Type B pancreatic cell (in vitro differentiated cells): ENCODE results near the gene LYZL4. TPM values are rescaled to one million over a fixed set of nuclear protein-coding genes. Genes with fewer than 3 reads are reported as not detected.

Source experiments
- DNase-seq: peaks from one replicate; pipeline ENCODE4 v3.0.0; 2021; ENCODE audit warnings: mixed read lengths; ENCODE audit not compliant: unreplicated experiment; ENCODE audit errors: extremely low spot score
- H3K27ac Mint-ChIP-seq: 2 replicates; pipeline ENCODE4 v1.8.0; 2021; ENCODE audit warnings: mild to moderate bottlenecking, mixed read lengths
- H3K27me3 Mint-ChIP-seq: 2 replicates; pipeline ENCODE4 v1.8.0; 2021; ENCODE audit warnings: mixed read lengths
- H3K36me3 Mint-ChIP-seq: 2 replicates; pipeline ENCODE4 v1.8.0; 2021; ENCODE audit warnings: mixed read lengths
- H3K4me1 Mint-ChIP-seq: one replicate; pipeline ENCODE4 v1.8.0; 2021; ENCODE audit warnings: mixed read lengths; ENCODE audit not compliant: unreplicated experiment
- H3K4me3 Mint-ChIP-seq: 2 replicates; pipeline ENCODE4 v1.8.0; 2021; ENCODE audit warnings: mild to moderate bottlenecking, mixed read lengths
- H3K9me3 Mint-ChIP-seq: 2 replicates; pipeline ENCODE4 v1.8.0; 2021; ENCODE audit warnings: mixed read lengths
- total RNA-seq: library from RNA; stranded (reverse); gene quantifications from 2 replicates; pipeline ENCODE4 v1.2.1, GENCODE V29; 2021; ENCODE audit warnings: low replicate concordance
- TF ChIP-seq, protein P1 (sequence below): fragments of 200-600 bp; sonication (generic); conservative IDR thresholded peaks from 2 replicates; pipeline ENCODE4 v1.5.0; 2021; ENCODE audit warnings: antibody characterized with exemption, mild to moderate bottlenecking

The LYZL4 gene
- total RNA-seq, 1 donor from 2014 or later = not detected

DNA sequence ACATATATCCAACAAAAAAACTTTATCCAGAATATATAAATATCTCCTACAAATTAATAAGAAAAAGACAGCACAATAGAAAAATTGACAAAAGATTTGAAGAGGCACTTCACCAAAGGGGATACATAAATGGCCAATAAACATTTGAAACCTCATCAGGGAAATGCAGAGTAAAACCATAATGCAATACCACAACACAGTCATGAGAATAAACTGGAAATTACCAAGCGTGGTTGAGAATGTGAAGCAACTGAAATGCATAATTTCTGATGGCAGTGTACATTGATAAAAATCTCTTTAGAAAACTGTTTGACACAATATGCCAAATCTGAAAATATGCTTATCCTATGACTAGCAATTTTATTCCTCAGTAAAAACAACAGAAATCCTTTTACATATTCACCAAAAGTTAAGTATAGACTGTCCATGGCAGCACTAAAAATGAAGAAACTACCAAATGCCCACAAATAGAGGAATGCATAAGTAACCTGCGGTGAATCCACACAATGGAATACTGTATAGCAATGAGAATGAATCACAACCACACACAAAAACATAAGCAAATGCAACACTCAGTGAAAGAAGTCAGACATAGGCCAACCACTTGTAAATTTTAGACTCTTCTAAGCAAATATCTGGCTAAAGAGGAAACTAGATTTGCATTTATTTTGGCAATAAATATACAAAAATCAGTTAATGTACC is 7.9 kb downstream of the LYZL4 start:
- no peak overlapping the region for H3K27ac Mint-ChIP-seq
- TF ChIP-seq, protein P1, sequence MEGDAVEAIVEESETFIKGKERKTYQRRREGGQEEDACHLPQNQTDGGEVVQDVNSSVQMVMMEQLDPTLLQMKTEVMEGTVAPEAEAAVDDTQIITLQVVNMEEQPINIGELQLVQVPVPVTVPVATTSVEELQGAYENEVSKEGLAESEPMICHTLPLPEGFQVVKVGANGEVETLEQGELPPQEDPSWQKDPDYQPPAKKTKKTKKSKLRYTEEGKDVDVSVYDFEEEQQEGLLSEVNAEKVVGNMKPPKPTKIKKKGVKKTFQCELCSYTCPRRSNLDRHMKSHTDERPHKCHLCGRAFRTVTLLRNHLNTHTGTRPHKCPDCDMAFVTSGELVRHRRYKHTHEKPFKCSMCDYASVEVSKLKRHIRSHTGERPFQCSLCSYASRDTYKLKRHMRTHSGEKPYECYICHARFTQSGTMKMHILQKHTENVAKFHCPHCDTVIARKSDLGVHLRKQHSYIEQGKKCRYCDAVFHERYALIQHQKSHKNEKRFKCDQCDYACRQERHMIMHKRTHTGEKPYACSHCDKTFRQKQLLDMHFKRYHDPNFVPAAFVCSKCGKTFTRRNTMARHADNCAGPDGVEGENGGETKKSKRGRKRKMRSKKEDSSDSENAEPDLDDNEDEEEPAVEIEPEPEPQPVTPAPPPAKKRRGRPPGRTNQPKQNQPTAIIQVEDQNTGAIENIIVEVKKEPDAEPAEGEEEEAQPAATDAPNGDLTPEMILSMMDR = no peak
- no peaks in the 10 kb centered on the region for H3K36me3 Mint-ChIP-seq
- DNase-seq = no peak
- no peak overlapping the region for H3K4me3 Mint-ChIP-seq
- H3K9me3 Mint-ChIP-seq = no peaks in the 10 kb centered on the region
- peaks cover 3% of the 10 kb centered on the region for H3K27me3 Mint-ChIP-seq
- H3K4me1 Mint-ChIP-seq = no peaks in the 10 kb centered on the region

DNA sequence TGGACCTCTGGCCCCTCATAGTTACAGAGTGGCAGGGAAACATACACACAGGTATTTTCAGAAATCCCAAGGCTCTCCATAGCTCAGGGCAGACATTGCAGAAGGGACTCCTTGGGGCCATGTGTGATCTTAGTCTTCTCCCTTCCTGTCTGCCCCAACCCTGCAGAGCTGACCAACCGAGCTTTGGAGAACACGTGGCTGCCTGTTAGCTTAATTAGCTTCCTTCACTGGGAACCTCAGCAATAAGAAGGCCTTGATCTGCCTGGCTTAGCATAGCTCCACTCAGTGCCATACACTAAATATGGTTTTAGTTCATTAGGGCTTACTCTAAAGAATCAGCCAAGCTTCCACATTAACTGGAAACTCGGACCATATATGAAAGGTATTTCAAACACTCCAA is 12.3 kb downstream of the LYZL4 start:
- H3K4me3 Mint-ChIP-seq = no peak overlapping the region
- DNase-seq = no peak
- peaks cover 16% of the 10 kb centered on the region for H3K27me3 Mint-ChIP-seq
- no peaks in the 10 kb centered on the region for H3K9me3 Mint-ChIP-seq
- no peak overlapping the region for H3K27ac Mint-ChIP-seq
- TF ChIP-seq, protein P1 = no peak
- no peaks in the 10 kb centered on the region for H3K4me1 Mint-ChIP-seq
- no peaks in the 10 kb centered on the region for H3K36me3 Mint-ChIP-seq

DNA sequence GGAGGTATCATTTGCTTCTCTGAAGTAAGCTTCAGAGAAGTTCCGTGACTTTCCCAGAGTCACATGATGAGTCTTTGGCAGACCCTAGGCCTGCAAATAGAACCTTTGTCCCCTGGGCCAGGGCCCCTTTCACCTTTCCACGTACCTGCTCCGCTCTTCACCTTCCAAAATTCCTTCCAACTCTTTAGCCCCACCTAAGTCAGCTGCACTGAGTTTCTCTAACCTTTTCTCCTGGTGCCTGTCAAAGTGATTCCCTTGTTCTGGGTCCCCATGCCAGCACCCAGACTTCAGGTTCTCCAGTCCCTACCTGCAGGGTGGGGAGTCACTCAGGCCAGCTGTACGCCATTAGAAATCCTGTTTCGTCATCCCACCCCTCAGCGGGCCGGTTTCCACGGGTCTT is 12.8 kb downstream of the LYZL4 start:
- no peaks in the 10 kb centered on the region for H3K9me3 Mint-ChIP-seq
- no peak for DNase-seq
- no peaks in the 10 kb centered on the region for H3K36me3 Mint-ChIP-seq
- H3K4me3 Mint-ChIP-seq = no peak overlapping the region
- H3K27ac Mint-ChIP-seq = no peak overlapping the region
- TF ChIP-seq, protein P1 = no peak
- H3K4me1 Mint-ChIP-seq = no peaks in the 10 kb centered on the region
- peaks cover 20% of the 10 kb centered on the region for H3K27me3 Mint-ChIP-seq

DNA sequence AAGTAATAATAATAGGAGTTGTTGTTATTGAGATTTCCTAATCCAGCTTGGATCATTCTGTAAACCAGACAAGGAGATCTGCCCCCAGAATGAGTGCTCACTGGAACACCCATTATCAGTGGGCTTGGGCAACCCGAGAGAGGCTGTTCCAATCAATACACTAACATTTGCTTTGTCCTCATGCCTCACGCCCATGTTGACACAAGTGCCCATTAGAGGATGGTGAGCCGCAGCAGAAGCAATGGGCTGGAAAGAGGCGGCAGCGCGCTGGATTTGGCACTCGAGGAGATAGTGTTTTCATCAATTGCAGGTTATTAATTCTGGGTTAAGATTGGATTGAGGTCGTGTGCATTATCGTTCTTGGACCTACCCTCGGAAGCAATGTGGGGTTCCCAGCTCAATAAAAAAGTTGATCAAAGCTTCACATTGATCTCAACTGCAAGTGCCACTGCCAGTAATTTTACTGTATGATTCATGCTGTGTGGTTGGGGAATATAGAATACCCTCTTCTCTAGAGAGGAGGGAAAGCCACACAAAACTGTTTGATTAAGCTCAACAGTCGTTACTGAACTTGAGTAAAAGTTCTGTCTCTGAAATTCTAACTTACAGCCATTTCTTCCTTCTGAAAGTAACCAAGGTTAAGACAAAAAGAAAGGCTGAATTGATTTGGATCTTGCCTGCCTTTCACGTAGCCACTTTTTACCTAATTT is 15.7 kb downstream of the LYZL4 start:
- TF ChIP-seq, protein P1 = no peak
- Mint-ChIP-seq H3K4me3 (no peak overlapping the region), H3K27me3 (peaks cover 31% of the 10 kb centered on the region), H3K9me3 (no peaks in the 10 kb centered on the region), H3K27ac (no peak overlapping the region), H3K36me3 (no peaks in the 10 kb centered on the region), H3K4me1 (no peaks in the 10 kb centered on the region)
- no peak for DNase-seq

DNA sequence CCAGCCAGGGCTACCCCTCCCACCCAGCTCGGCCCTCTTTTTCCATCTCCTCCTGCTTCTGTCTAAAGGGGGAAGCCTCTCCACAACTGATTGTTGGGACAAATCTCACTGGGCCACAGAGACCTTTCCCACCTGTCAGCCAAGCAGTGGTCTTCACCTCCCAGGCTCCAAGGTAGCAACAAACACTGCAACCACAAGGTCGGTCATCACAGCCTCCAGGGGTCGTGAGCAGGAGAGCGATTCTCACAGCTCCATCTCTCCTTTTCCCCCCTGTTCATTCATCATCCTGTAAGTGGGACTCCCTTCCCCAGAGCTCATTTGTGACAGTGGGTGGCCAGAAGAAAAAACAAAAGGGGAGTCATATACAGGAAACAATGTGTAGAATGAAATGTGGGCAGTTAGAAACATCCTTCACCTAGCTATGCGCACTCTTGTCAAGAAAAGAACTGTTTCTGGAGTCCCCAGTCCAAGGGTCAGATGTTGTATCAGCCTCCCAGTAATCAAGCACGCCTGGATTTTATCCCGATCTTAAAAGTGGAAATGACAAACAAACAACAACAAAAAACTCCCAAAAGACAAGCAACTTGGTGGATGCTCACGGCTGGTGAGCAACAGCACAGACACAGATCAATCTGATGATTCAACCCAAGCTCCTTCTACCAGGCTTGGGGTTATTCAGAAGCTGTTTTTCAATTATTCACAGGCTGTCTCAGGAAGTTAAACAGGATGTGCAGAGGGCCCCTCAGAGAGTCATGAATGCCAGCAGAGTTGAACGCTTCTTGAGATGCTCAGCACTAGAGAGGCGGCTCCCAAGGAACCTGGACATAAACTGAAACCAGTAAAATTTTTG is 22.4 kb downstream of the LYZL4 start:
- Mint-ChIP-seq H3K9me3 (no peaks in the 10 kb centered on the region), H3K4me1 (peaks cover 14% of the 10 kb centered on the region), H3K4me3 (no peak overlapping the region), H3K27ac (no peak overlapping the region), H3K27me3 (peaks cover 41% of the 10 kb centered on the region), H3K36me3 (no peaks in the 10 kb centered on the region)
- no peak for DNase-seq
- TF ChIP-seq, protein P1 = no peak
